ENCODE measurements around the gene DLG2.

DLG2 gene

DNA sequence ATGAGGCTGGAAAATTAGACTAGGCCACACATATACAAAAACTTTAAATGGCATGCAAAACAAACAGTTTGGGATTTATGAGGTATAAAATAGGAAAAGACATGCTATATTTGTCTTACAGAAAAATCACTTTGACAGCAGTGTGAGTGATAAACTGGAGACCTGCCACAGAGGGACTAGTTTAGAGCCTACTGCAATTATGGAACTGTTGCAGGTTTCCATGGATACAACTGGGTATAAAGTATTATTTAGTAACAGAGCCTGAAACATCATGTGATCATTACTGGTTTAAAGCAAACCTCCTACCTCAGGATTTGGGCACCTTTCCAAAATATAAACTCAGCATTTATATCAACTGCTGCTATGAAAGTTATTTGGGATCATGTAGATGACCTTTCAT, 1032.5 kb downstream of the DLG2 start:
- H3K27ac ChIP-seq, result no peak overlapping the region
- no peaks in the 10 kb centered on the region for H3K9me3 ChIP-seq
- TF ChIP-seq, protein P1, sequence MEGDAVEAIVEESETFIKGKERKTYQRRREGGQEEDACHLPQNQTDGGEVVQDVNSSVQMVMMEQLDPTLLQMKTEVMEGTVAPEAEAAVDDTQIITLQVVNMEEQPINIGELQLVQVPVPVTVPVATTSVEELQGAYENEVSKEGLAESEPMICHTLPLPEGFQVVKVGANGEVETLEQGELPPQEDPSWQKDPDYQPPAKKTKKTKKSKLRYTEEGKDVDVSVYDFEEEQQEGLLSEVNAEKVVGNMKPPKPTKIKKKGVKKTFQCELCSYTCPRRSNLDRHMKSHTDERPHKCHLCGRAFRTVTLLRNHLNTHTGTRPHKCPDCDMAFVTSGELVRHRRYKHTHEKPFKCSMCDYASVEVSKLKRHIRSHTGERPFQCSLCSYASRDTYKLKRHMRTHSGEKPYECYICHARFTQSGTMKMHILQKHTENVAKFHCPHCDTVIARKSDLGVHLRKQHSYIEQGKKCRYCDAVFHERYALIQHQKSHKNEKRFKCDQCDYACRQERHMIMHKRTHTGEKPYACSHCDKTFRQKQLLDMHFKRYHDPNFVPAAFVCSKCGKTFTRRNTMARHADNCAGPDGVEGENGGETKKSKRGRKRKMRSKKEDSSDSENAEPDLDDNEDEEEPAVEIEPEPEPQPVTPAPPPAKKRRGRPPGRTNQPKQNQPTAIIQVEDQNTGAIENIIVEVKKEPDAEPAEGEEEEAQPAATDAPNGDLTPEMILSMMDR (IDR thresholded peaks at IDR 0.05), result no peak
- H3K4me1 ChIP-seq (ENCODE audit: control insufficient read depth in 1 of 2, insufficient read depth in 1 of 2, low read depth in 1 of 2, low read length in 1 of 2), result no peaks in the 10 kb centered on the region
- no peaks in the 10 kb centered on the region for H3K27me3 ChIP-seq
- no peak overlapping the region for H3K4me3 ChIP-seq (ENCODE audit: low read depth in 1 of 2, low read length in 1 of 2)
- no peaks in the 10 kb centered on the region for H3K36me3 ChIP-seq

DNA sequence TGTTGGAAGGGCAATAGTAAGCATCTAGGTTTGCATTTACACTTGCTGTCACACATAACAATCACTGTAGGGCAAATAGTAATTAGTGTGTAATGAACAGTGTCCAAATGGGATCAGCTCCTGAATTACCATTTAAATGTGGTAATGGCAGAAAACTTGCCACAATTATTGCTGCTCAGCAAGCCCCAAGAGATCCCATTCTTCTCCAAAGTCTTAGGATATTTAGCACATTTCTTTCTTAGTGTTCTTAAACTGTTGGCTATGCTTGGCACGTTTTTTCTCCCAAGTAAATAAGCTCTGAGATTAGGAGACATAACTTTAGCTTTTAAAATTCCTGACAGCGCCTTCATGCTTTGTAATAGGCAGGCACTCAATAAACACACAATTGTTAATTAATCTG, 1037.0 kb downstream of the DLG2 start:
- H3K9me3 ChIP-seq, result no peaks in the 10 kb centered on the region
- TF ChIP-seq, protein P1 (IDR thresholded peaks at IDR 0.05), result no peak

DNA sequence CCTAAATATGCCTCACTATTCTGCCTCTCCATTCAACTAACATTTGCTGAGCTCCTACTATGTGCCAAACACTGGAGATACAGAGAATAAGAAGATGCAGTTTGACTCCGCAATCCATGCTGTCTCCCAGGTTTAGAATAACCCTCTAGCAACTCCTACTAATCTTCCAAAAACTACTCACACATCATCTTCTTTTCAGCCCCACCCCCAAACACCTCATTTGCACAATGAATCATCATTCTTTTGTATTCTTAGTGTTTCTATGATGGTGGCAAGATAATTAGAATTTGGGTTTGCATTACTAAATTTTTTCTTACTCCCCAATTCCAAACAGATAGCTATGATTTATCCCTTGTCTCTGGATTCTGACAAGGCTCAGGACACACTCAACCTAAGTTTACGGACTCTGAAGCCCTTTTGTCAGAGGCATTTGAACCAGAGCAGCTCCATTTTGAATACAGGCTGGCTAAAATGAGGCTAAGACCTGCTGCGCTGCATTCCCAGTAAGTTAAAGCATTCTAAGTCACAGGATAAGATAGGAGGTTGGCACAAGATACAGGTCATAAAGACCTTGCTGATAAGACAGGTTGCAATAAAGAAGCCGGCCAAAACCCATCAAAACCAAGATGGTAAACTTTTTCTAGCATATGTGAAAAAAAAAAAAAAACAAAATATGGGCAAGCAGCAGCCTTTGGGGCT, 1038.9 kb downstream of the DLG2 start:
- H3K4me3 ChIP-seq (ENCODE audit: low read depth in 1 of 2, low read length in 1 of 2), result no peak overlapping the region
- H3K36me3 ChIP-seq, result no peaks in the 10 kb centered on the region
- H3K27ac ChIP-seq, result no peak overlapping the region
- no peaks in the 10 kb centered on the region for H3K9me3 ChIP-seq
- no peaks in the 10 kb centered on the region for H3K27me3 ChIP-seq
- TF ChIP-seq, protein P1 (IDR thresholded peaks at IDR 0.05), result no peak
- no peaks in the 10 kb centered on the region for H3K4me1 ChIP-seq (ENCODE audit: control insufficient read depth in 1 of 2, insufficient read depth in 1 of 2, low read depth in 1 of 2, low read length in 1 of 2)

More for the DNA sequence above, 1037.0 kb downstream of the DLG2 start:
- Histone ChIP-seq H3K27ac (no peak overlapping the region), H3K36me3 (no peaks in the 10 kb centered on the region), H3K4me1 (ENCODE audit: control insufficient read depth in 1 of 2, insufficient read depth in 1 of 2, low read depth in 1 of 2, low read length in 1 of 2) (no peaks in the 10 kb centered on the region), H3K27me3 (no peaks in the 10 kb centered on the region), H3K4me3 (ENCODE audit: low read depth in 1 of 2, low read length in 1 of 2) (no peak overlapping the region)

DNA sequence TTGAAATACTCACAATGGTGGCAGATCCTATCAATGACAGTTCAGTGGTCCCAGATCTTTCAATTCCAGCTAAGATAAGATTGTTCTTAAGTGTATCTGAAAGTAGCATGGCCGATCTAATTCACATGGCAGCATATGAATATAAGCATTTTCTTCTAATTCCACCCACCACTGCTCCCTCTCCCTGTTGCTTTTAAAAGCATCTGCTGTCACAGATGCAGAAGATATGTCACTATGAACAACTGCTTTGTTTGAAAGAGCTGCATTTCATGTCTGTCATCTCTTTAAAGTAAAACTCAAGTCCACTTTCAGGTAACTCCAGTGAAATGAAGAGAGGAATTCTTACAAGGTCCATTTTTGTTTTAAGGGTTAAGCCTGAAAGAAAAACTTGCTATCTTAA, 1044.0 kb downstream of the DLG2 start:
- Histone ChIP-seq H3K27me3 (no peaks in the 10 kb centered on the region), H3K4me3 (ENCODE audit: low read depth in 1 of 2, low read length in 1 of 2) (no peak overlapping the region), H3K27ac (no peak overlapping the region), H3K36me3 (no peaks in the 10 kb centered on the region), H3K9me3 (no peaks in the 10 kb centered on the region), H3K4me1 (ENCODE audit: control insufficient read depth in 1 of 2, insufficient read depth in 1 of 2, low read depth in 1 of 2, low read length in 1 of 2) (no peaks in the 10 kb centered on the region)
- TF ChIP-seq, protein P1 (IDR thresholded peaks at IDR 0.05), result no peak

DNA sequence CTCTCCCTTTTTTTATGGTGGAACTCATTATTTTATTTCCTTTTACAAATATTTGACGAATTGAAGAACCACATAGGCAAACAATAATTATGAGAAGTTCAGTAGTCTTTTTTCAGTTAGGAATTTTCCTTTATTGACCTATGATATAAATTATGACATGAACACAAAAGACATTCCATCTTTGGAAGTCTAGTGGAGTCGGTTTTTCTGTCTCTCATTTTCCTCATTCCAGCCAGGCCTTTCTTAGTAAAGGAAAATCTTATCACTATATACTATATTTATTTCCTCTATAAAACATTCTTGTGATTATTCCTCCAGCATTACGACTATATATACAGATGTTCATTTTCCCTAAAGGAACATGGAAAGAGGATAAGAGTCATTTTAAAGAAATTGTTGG, 1046.1 kb downstream of the DLG2 start:
- H3K27me3 ChIP-seq, result no peaks in the 10 kb centered on the region
- no peak overlapping the region for H3K27ac ChIP-seq
- H3K4me3 ChIP-seq (ENCODE audit: low read depth in 1 of 2, low read length in 1 of 2), result no peak overlapping the region
- TF ChIP-seq, protein P1 (IDR thresholded peaks at IDR 0.05), result no peak
- H3K36me3 ChIP-seq, result no peaks in the 10 kb centered on the region
- H3K4me1 ChIP-seq (ENCODE audit: control insufficient read depth in 1 of 2, insufficient read depth in 1 of 2, low read depth in 1 of 2, low read length in 1 of 2), result no peaks in the 10 kb centered on the region
- H3K9me3 ChIP-seq, result no peaks in the 10 kb centered on the region

All from neutrophil (primary cell).